ENCODE measurements around the gene ACBD7.

DNA sequence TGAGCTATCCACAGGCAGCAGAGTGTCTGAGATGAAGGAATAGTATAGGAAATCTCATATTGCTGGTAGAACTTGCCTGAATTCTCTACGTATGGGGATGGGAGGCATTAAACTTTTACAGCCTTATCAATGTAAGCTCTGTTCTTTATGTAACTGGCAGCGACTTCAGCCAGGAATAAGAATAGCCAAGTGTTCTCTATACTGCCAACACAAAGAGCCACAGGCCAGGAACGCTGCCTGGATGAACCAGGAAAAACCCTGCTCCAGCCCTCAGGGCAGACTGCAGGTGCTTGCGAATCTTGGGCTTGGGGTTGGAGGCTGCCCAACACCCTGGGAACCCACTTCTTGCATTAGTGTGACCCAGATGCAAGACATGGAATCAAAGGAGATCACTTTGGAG lies 50.9 kb downstream of the ACBD7 start:
- TF ChIP-seq, protein P1, sequence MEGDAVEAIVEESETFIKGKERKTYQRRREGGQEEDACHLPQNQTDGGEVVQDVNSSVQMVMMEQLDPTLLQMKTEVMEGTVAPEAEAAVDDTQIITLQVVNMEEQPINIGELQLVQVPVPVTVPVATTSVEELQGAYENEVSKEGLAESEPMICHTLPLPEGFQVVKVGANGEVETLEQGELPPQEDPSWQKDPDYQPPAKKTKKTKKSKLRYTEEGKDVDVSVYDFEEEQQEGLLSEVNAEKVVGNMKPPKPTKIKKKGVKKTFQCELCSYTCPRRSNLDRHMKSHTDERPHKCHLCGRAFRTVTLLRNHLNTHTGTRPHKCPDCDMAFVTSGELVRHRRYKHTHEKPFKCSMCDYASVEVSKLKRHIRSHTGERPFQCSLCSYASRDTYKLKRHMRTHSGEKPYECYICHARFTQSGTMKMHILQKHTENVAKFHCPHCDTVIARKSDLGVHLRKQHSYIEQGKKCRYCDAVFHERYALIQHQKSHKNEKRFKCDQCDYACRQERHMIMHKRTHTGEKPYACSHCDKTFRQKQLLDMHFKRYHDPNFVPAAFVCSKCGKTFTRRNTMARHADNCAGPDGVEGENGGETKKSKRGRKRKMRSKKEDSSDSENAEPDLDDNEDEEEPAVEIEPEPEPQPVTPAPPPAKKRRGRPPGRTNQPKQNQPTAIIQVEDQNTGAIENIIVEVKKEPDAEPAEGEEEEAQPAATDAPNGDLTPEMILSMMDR (conservative IDR thresholded peaks at IDR 0.05) = no peak
- TF ChIP-seq ZFX (IDR thresholded peaks at IDR 0.05) = no peak
